ENCODE results near the gene TNS2. TPM values are rescaled to one million over a fixed set of nuclear protein-coding genes. Genes with fewer than 3 reads are reported as not detected.
"Not testable (repeated sequence)": the region's sequence is repeated elsewhere in the genome, so short reads cannot be mapped to it uniquely, and the experiment has no call there.

Gene TNS2
- total RNA-seq = 16.7 and 26.7 TPM in 2 replicates

GRCh38 chr12:53049571-53050318 is at the start of gene TNS2:
TSS of gene TNS2 (plus strand) at chr12:53050065. CDS start at chr12:53050186, 121 bp downstream.
- peak; percentile 75 to 88 for DNase-seq (ENCODE audit: low read depth in 2 of 2)

- DNase-seq (ENCODE audit: low read depth in 2 of 2) = no peak
Observed at GRCh38 chr12:53004178-53004577, 45.7 kb upstream of the TNS2 start.

- no peak for DNase-seq (ENCODE audit: low read depth in 2 of 2)
Observed at GRCh38 chr12:53004582-53004981, 45.3 kb upstream of the TNS2 start.

- peak in 1 of 2 donors; percentile 5 for DNase-seq (ENCODE audit: low read depth in 2 of 2)
Observed at GRCh38 chr12:53005215-53005985, 44.5 kb upstream of the TNS2 start.

GRCh38 chr12:53005986-53006809 is 43.7 kb upstream of the TNS2 start, which contains the start of gene EIF4B:
TSS of gene EIF4B (plus strand) at chr12:53006456. CDS start at chr12:53006484, 28 bp downstream.
- peak; percentile 98 to 100 for DNase-seq (ENCODE audit: low read depth in 2 of 2)

GRCh38 chr12:53006810-53007309 is 43.0 kb upstream of the TNS2 start:
- peak; percentile 21 to 77 for DNase-seq (ENCODE audit: low read depth in 2 of 2)

- DNase-seq (ENCODE audit: low read depth in 2 of 2) = no peak
Observed at GRCh38 chr12:53007343-53007742, 42.5 kb upstream of the TNS2 start.

- DNase-seq (ENCODE audit: low read depth in 2 of 2) = not testable (repeated sequence)
Observed at GRCh38 chr12:53008760-53009159, 41.1 kb upstream of the TNS2 start.

GRCh38 chr12:53010955-53011354 is 38.9 kb upstream of the TNS2 start:
- no peak for DNase-seq (ENCODE audit: low read depth in 2 of 2)

GRCh38 chr12:53011889-53012288 is 38.0 kb upstream of the TNS2 start:
- no peak for DNase-seq (ENCODE audit: low read depth in 2 of 2)

- no peak for DNase-seq (ENCODE audit: low read depth in 2 of 2)
Observed at GRCh38 chr12:53012928-53013327, 36.9 kb upstream of the TNS2 start.

GRCh38 chr12:53014709-53015108 is 35.2 kb upstream of the TNS2 start:
- no peak for DNase-seq (ENCODE audit: low read depth in 2 of 2)

GRCh38 chr12:53025250-53025649 is 24.6 kb upstream of the TNS2 start:
- DNase-seq (ENCODE audit: low read depth in 2 of 2) = no peak

- not testable (repeated sequence) for DNase-seq (ENCODE audit: low read depth in 2 of 2)
Observed at GRCh38 chr12:53027014-53027413, 22.9 kb upstream of the TNS2 start.

GRCh38 chr12:53031616-53032015 is 18.2 kb upstream of the TNS2 start:
- DNase-seq (ENCODE audit: low read depth in 2 of 2) = no peak

GRCh38 chr12:53033832-53034231 is 16.0 kb upstream of the TNS2 start:
- not testable (repeated sequence) for DNase-seq (ENCODE audit: low read depth in 2 of 2)

- DNase-seq (ENCODE audit: low read depth in 2 of 2) = no peak
Observed at GRCh38 chr12:53034459-53034858, 15.4 kb upstream of the TNS2 start.

GRCh38 chr12:53036802-53037201 is 13.1 kb upstream of the TNS2 start:
- no peak for DNase-seq (ENCODE audit: low read depth in 2 of 2)

- no peak for DNase-seq (ENCODE audit: low read depth in 2 of 2)
Observed at GRCh38 chr12:53039851-53040250, 10.0 kb upstream of the TNS2 start.

GRCh38 chr12:53042607-53043454 is 7.0 kb upstream of the TNS2 start:
- DNase-seq (ENCODE audit: low read depth in 2 of 2) = no peak

All from dermis microvascular lymphatic vessel endothelial cell (primary cell).